Measurements from ENCODE around the gene ARHGEF33.

The ARHGEF33 gene

GRCh38 chr2:39018638-39019037 lies 129.0 kb downstream of the ARHGEF33 start:
- no peaks in the 10 kb centered on the region for H3K9me2 ChIP-seq (replicated peaks; ENCODE audit: insufficient read depth, low read length)
- TF ChIP-seq CTCF (IDR thresholded peaks at IDR 0.05; ENCODE audit: insufficient read depth, low read length, poor library complexity, severe bottlenecking) (no peak), EZH2phosphoT487 (conservative IDR thresholded peaks at IDR 0.05; ENCODE audit: low read length) (no peak)
- no peak overlapping the region for H3K27ac ChIP-seq (ENCODE audit: low read depth, low read length)
- no peak overlapping the region for H3K4me2 ChIP-seq (ENCODE audit: low read depth, low read length, poor library complexity, severe bottlenecking)
- no peaks in the 10 kb centered on the region for H3K79me2 ChIP-seq (ENCODE audit: insufficient read depth, low read length)
- H3K9ac ChIP-seq (ENCODE audit: low read length) = no peak overlapping the region
- H2AFZ ChIP-seq (ENCODE audit: low read depth, low read length, severe bottlenecking) = no peak overlapping the region
- no peaks in the 10 kb centered on the region for H4K20me1 ChIP-seq (ENCODE audit: low read depth, low read length)
- peaks cover 5% of the 10 kb centered on the region; the same call in 1 of the 2 replicates for H3F3A ChIP-seq (ENCODE audit: insufficient read depth)
- peaks cover 15% of the 10 kb centered on the region; the same call in 1 of the 2 replicates for H3K36me3 ChIP-seq (ENCODE audit: low read length)
- no peak overlapping the region for H3K4me3 ChIP-seq (ENCODE audit: insufficient read depth, low read length, poor library complexity, severe bottlenecking)
- no peaks in the 10 kb centered on the region for H3K9me3 ChIP-seq (ENCODE audit: insufficient read depth, low read length)
- H3K27me3 ChIP-seq (ENCODE audit: low read length) = no peaks in the 10 kb centered on the region

DNA sequence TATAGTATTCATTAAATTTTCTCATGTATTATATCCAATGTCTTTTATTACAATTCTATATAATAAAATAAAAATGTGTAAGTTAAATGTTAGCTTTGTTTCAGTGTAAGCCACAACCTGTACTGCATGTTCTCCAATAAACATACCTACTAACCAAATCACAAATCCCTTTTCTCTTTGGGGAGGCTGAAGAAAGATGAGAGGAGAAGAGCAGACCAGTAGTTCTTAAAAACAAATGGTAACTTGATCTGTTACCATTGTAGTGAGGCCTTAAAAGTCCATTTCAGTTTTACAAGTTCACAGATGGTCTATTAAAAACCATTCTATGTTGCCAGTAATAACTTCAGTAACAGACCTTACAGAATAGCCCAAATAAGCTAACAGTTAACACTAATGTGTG lies 130.7 kb downstream of the ARHGEF33 start:
- no peak overlapping the region for H3K9ac ChIP-seq (ENCODE audit: low read length)
- no peak overlapping the region for H3K27ac ChIP-seq (ENCODE audit: low read depth, low read length)
- no peaks in the 10 kb centered on the region for H3K9me2 ChIP-seq (replicated peaks; ENCODE audit: insufficient read depth, low read length)
- no peaks in the 10 kb centered on the region for H3K9me3 ChIP-seq (ENCODE audit: insufficient read depth, low read length)
- no peak overlapping the region for H2AFZ ChIP-seq (ENCODE audit: low read depth, low read length, severe bottlenecking)
- no peak overlapping the region for H3K4me3 ChIP-seq (ENCODE audit: insufficient read depth, low read length, poor library complexity, severe bottlenecking)
- H3F3A ChIP-seq (ENCODE audit: insufficient read depth) = peaks cover 6% of the 10 kb centered on the region; the same call in 1 of the 2 replicates
- no peak overlapping the region for H3K4me2 ChIP-seq (ENCODE audit: low read depth, low read length, poor library complexity, severe bottlenecking)
- H3K79me2 ChIP-seq (ENCODE audit: insufficient read depth, low read length) = no peaks in the 10 kb centered on the region
- TF ChIP-seq EZH2phosphoT487 (conservative IDR thresholded peaks at IDR 0.05; ENCODE audit: low read length) = no peak
- no peak for TF ChIP-seq CTCF (IDR thresholded peaks at IDR 0.05; ENCODE audit: insufficient read depth, low read length, poor library complexity, severe bottlenecking)
- H4K20me1 ChIP-seq (ENCODE audit: low read depth, low read length) = no peaks in the 10 kb centered on the region
- H3K27me3 ChIP-seq (ENCODE audit: low read length) = no peaks in the 10 kb centered on the region
- H3K36me3 ChIP-seq (ENCODE audit: low read length) = peaks cover 14% of the 10 kb centered on the region; the same call in 1 of the 2 replicates

DNA sequence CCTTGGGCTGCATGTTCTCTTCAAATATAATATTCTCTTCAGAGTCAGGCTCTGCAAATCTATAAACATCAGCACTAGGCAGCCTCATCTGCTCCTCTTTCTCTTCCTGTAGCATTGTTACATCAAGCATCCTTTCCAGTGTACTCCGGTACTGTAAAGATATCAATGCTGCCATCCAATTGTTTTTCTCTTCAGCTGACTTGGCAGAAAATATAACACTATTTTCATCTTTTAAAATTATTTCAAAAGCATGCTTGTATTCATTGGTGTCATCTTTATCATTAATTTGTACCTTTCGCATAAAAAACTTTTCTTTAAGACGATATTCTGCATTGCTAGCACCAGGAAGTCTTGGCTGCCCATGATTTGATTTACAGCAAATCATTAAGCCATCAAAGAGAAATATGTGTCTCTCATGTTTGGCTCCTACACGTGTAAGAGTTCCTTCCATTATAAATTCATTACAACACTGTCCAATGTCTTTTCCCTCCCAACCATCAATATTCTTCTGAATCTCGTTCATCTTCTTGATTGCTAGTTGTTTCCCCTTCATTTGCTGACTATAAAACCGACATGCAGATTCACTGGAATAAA lies 133.1 kb downstream of the ARHGEF33 start:
- peaks cover 14% of the 10 kb centered on the region; the same call in 1 of the 2 replicates for H3K36me3 ChIP-seq (ENCODE audit: low read length)
- TF ChIP-seq CTCF (IDR thresholded peaks at IDR 0.05; ENCODE audit: insufficient read depth, low read length, poor library complexity, severe bottlenecking) = no peak
- no peak for TF ChIP-seq EZH2phosphoT487 (conservative IDR thresholded peaks at IDR 0.05; ENCODE audit: low read length)
- no peak overlapping the region for H3K27ac ChIP-seq (ENCODE audit: low read depth, low read length)
- no peaks in the 10 kb centered on the region for H4K20me1 ChIP-seq (ENCODE audit: low read depth, low read length)
- H3K4me2 ChIP-seq (ENCODE audit: low read depth, low read length, poor library complexity, severe bottlenecking) = no peak overlapping the region
- no peaks in the 10 kb centered on the region for H3K9me3 ChIP-seq (ENCODE audit: insufficient read depth, low read length)
- no peak overlapping the region for H3K9ac ChIP-seq (ENCODE audit: low read length)
- no peaks in the 10 kb centered on the region for H3K9me2 ChIP-seq (replicated peaks; ENCODE audit: insufficient read depth, low read length)
- H3F3A ChIP-seq (ENCODE audit: insufficient read depth) = peaks cover 6% of the 10 kb centered on the region; the same call in 1 of the 2 replicates
- no peaks in the 10 kb centered on the region for H3K27me3 ChIP-seq (ENCODE audit: low read length)
- no peak overlapping the region for H2AFZ ChIP-seq (ENCODE audit: low read depth, low read length, severe bottlenecking)
- no peak overlapping the region for H3K4me3 ChIP-seq (ENCODE audit: insufficient read depth, low read length, poor library complexity, severe bottlenecking)
- H3K79me2 ChIP-seq (ENCODE audit: insufficient read depth, low read length) = no peaks in the 10 kb centered on the region
